GM12892 (cell line): ENCODE results near the gene ZNF367. TPM values are rescaled to one million over a fixed set of nuclear protein-coding genes. Genes with fewer than 3 reads are reported as not detected.

Source experiments
- DNase-seq: peaks from one replicate; pipeline ENCODE4 v3.0.0; 2011; ENCODE audit not compliant: insufficient read length
- FAIRE-seq: peaks from 2 replicates; lab custom pipeline; 2011; peaks lifted over from hg19 to GRCh38; lab: Jason Lieb, UNC
- POLR2A ChIP-seq: IDR thresholded peaks from 2 replicates; pipeline ENCODE4 v1.6.1; 2011; ENCODE audit warnings: low read depth, low read length, control low read depth
- POLR2AphosphoS5 ChIP-seq: IDR thresholded peaks from 2 replicates; pipeline ENCODE4 v1.6.1; 2011; ENCODE audit warnings: low read depth, low read length, control low read depth
- TAF1 ChIP-seq: IDR thresholded peaks from 2 replicates; pipeline ENCODE4 v1.6.1; 2011; ENCODE audit warnings: low read depth, mild to moderate bottlenecking, control low read depth, low read length, borderline replicate concordance
- polyA plus RNA-seq: library from polyadenylated mRNA; unstranded; fragments of >200 nt; gene quantifications from one replicate; pipeline ENCODE4 v1.2.1, GENCODE V29; 2012; ENCODE audit warnings: missing spikeins, inconsistent platforms; ENCODE audit not compliant: missing spikeins

Gene ZNF367
- 8.0 TPM for polyA plus RNA-seq

GRCh38 chr9:96418083-96418919 lies at the start of gene ZNF367:
Gene ZNF367 (minus strand): TSS chr9:96418370. CDS start chr9:96418032, 338 bp downstream.
- FAIRE-seq (peak; percentile 90), DNase-seq (peak; percentile 77)
- peak; percentile 56 for TF ChIP-seq POLR2AphosphoS5
- peak; percentile 67; the same call in 1 of the 2 replicates for TF ChIP-seq TAF1
- peak; percentile 69 for TF ChIP-seq POLR2A

GRCh38 chr9:96467784-96468183 lies 49.6 kb upstream of the ZNF367 start:
- TF ChIP-seq POLR2AphosphoS5 (no peak), TAF1 (no peak), POLR2A (no peak)
- FAIRE-seq: no peak
- no peak for DNase-seq

- FAIRE-seq (no peak), DNase-seq (no peak)
- no peak for TF ChIP-seq TAF1
- TF ChIP-seq POLR2A: no peak
- no peak for TF ChIP-seq POLR2AphosphoS5
These were observed 46.3 kb upstream of the ZNF367 start for GRCh38 chr9:96464426-96464825.

DNA sequence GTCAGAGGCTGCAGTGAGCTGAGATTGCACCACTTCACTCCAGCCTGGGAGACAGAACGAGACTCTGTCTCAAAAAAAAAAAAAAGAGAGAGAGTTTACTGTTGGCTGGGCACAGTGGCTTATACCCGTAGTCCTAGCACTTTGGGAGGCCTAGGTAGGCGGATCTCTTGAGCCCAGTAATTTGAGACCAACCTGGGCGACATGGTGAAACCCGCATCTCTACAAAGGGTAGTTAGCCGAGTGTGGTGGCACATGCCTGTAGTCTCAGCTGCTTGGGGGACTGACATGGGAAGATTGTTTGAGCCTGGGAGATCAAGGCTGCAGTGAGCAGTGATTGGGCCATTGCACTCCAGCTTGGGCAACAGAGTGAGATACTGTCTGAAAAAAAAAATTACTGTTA lies 44.4 kb upstream of the ZNF367 start:
- TF ChIP-seq POLR2A (no peak), TAF1 (no peak), POLR2AphosphoS5 (no peak)
- DNase-seq (no peak), FAIRE-seq (no peak)

DNA sequence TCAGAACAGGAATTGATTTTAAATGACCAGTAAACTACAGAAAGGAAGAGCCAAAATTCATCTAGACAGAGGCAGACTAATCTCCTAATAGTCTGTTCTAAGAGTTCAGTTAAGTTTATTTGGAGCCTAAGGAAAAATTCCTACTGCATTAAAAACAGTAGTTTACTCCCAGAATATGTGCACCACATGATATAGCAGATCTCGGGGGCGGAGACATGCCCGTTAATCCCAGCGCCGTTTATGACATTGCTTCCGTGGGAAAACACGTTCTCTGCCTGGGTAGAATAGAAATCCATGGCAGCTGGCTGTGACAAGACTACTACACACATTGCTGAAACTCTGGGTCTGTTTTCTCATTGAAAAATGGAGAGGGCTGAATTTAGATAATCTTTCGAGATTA lies 43.2 kb upstream of the ZNF367 start:
- FAIRE-seq: no peak

DNA sequence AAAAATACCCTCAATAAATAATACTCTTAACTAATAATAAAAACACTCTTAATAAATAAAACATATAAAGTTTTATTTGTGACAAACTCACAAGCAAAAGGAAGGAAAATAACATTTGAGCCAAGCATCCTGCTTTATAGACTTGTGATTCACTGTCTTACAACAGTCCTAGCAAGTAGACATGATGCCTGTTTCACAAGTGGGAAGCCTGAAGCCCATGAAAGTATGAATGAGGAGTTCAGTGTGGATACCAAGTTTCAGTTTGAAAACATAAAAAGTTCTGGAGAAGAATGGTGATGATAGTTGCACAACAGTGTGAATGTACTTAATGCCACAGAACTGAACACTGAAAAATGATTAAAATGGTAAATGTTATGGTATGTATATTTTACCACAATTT lies 42.7 kb upstream of the ZNF367 start:
- DNase-seq (no peak), FAIRE-seq (no peak)
- TF ChIP-seq POLR2A (no peak), POLR2AphosphoS5 (no peak), TAF1 (no peak)

More for the DNA sequence above, 43.2 kb upstream of the ZNF367 start:
- TF ChIP-seq POLR2AphosphoS5: no peak
- TF ChIP-seq POLR2A: no peak
- no peak for TF ChIP-seq TAF1
- DNase-seq: no peak

- TF ChIP-seq TAF1: no peak
- FAIRE-seq (no peak), DNase-seq (no peak)
These were observed 42.3 kb upstream of the ZNF367 start for GRCh38 chr9:96460470-96460869.

GRCh38 chr9:96459268-96460007 lies 41.3 kb upstream of the ZNF367 start:
- FAIRE-seq: no peak
- no peak for TF ChIP-seq POLR2A
- no peak for TF ChIP-seq POLR2AphosphoS5
- TF ChIP-seq TAF1: no peak
- no peak for DNase-seq

- FAIRE-seq (no peak), DNase-seq (no peak)
- TF ChIP-seq POLR2A: no peak
- TF ChIP-seq TAF1: no peak
- TF ChIP-seq POLR2AphosphoS5: no peak
These were observed 40.1 kb upstream of the ZNF367 start for GRCh38 chr9:96458226-96458625.

- no peak for FAIRE-seq
These were observed 39.1 kb upstream of the ZNF367 start for GRCh38 chr9:96457266-96457665.

DNA sequence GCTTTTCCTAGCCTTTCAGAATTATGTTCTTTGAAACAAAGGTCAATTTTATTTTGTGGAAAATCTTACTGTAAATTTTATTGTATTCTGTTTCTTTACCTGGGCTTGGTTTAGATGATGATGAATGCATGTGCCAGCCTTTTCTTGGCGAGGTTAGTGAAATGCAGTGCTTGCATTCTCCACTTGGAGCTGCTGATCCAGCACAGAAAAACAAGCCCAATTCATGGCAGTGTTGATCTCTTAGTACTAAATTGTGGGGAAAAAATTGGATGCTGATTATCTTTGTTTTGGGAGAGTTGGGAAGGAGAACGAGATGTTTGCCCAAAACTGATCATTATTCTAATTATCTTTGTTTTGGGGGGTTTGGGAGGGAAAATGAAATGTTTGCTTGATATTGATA lies 35.5 kb upstream of the ZNF367 start:
- TF ChIP-seq POLR2AphosphoS5 (no peak), POLR2A (no peak), TAF1 (no peak)
- no peak for FAIRE-seq
- DNase-seq: no peak

More at GRCh38 chr9:96457266-96457665, 39.1 kb upstream of the ZNF367 start:
- TF ChIP-seq POLR2AphosphoS5: no peak
- TF ChIP-seq POLR2A: no peak
- no peak for TF ChIP-seq TAF1
- DNase-seq: no peak
